Mucosa of descending colon (tissue), 3 donors: ENCODE data around the gene ATP8B4. TPM values are rescaled to one million over a fixed set of nuclear protein-coding genes. Genes with fewer than 3 reads are reported as not detected.

Source experiments
- ATAC-seq: fragments of 200-7000 bp; cut with Tn5 transposase; one replicate; pipeline ENCODE4 v1.9.1; 2020; ENCODE audit warnings: mild to moderate bottlenecking, moderate library complexity
- DNase-seq, 3 donors: peaks; one replicate each; pipeline ENCODE4 v3.0.0-alpha.2; 2020
- H3K36me3 ChIP-seq: fragments of 200-600 bp; one replicate; pipeline ENCODE4 v1.8.0; 2021; ENCODE audit warnings: low read depth, mild to moderate bottlenecking
- H3K4me1 ChIP-seq: fragments of 200-600 bp; one replicate; pipeline ENCODE4 v1.8.0; 2021; ENCODE audit warnings: low read depth, mild to moderate bottlenecking
- H3K4me3 ChIP-seq: fragments of 200-600 bp; one replicate; pipeline ENCODE4 v1.8.0; 2021; ENCODE audit warnings: mild to moderate bottlenecking
- H3K9me3 ChIP-seq: fragments of 200-600 bp; one replicate; pipeline ENCODE4 v1.8.0; 2021; ENCODE audit warnings: mild to moderate bottlenecking
- intact Hi-C, 2 donors: fragments of 100-400 bp; cut with DNase I in 1 of 2; cut with micrococcal nuclease in 1 of 2; formaldehyde crosslinking; loops; one replicate each; pipeline versions ENCODE4 v1.11.0 to v1.11.1; 2022; cut with DNase I, micrococcal nuclease
- total RNA-seq, 3 donors: library from RNA; stranded (reverse); fragmentation: NEBNext Ultra II Directional in 2 of 3; extraction: Animal tissue kit (Norgen Biotek cat#: 25700) in 2 of 3; gene quantifications; one replicate each; pipeline versions ENCODE4 v1.2.1 to v1.2.4, GENCODE V29; 2021 to 2023
- TF ChIP-seq, protein P1 (sequence below): fragments of 200-600 bp; IDR thresholded peaks from one replicate; pipeline ENCODE4 v1.8.0; 2022; ENCODE audit warnings: antibody characterized with exemption, mild to moderate bottlenecking
- donor health status: DM: no; HTN: no; CAD: no; lungs with moderate emphysema.
- donor health status: DM: no; HTN: no; CAD: no.
- donor health status: DM: no; HTN: yes; CAD: no.

Gene ATP8B4
- total RNA-seq, 3 donors from 2014 or later: 4.7 to 8.9 (median 7.4) TPM

DNA sequence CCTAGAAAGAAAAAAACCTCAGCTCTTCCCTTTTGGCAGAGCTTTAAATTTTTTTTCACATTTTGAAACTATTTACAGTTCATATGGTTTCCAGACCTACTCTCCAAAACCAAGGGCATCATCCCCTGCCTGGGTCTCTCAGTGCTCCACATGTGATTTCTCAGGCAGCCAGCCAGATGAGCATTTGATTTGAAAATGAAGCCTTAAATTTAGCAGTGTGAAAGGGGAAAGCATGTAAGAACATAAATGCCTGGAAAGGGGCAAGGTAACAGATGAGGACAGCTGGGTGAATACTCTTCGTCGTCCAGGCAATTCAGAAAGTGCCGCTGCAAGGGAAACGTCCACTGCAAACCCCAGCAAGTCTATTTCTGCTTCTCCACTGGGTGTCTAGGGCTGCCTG, 94.8 kb downstream of the ATP8B4 start:
- Histone ChIP-seq H3K9me3 (no peaks in the 10 kb centered on the region), H3K4me3 (no peak overlapping the region), H3K4me1 (no peaks in the 10 kb centered on the region), H3K36me3 (no peaks in the 10 kb centered on the region)
- no peak for DNase-seq
- intact Hi-C loops: no loop called here
- no peak for ATAC-seq
- TF ChIP-seq, protein P1, sequence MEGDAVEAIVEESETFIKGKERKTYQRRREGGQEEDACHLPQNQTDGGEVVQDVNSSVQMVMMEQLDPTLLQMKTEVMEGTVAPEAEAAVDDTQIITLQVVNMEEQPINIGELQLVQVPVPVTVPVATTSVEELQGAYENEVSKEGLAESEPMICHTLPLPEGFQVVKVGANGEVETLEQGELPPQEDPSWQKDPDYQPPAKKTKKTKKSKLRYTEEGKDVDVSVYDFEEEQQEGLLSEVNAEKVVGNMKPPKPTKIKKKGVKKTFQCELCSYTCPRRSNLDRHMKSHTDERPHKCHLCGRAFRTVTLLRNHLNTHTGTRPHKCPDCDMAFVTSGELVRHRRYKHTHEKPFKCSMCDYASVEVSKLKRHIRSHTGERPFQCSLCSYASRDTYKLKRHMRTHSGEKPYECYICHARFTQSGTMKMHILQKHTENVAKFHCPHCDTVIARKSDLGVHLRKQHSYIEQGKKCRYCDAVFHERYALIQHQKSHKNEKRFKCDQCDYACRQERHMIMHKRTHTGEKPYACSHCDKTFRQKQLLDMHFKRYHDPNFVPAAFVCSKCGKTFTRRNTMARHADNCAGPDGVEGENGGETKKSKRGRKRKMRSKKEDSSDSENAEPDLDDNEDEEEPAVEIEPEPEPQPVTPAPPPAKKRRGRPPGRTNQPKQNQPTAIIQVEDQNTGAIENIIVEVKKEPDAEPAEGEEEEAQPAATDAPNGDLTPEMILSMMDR: no peak

DNA sequence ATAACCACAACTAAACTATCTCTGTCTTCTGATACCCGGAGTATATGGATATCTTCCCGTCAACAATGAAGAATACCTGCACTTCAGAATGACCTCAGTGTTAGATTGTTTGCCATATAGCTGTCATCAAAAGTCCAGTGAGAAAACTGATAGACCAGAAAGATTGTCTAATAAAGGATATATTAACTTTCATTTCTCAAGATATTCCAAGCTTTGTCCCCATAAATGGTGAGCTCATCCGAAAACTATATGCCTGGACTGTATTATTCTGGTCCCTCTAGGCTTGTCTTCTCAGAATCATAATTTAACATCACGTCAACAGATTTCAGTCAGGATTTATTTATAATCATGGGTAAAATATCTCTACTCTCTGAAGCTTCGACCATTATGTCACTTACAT, 100.5 kb downstream of the ATP8B4 start:
- DNase-seq (no peak), ATAC-seq (no peak)
- Histone ChIP-seq H3K9me3 (no peaks in the 10 kb centered on the region), H3K4me3 (no peak overlapping the region), H3K4me1 (no peaks in the 10 kb centered on the region), H3K36me3 (no peaks in the 10 kb centered on the region)
- intact Hi-C loops: no loop called here
- TF ChIP-seq, protein P1: no peak

DNA sequence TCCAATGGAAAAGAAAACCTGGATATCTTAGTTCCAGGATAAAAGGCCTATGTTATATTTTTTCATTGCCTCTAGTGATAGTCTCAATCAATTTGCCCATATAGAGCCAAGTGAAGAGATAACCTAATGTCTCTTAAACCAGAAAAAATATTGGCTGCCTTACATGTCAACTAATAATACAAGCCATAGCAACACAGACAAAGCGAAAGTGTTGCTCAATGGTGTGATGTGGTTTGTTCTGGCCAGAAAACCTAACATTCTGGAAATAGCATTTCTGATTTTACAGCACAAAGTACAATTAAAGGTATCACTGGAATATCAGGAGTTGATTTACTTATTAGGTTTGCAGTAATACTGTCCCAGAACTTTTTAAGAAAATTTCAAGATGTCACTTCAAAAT, 101.5 kb downstream of the ATP8B4 start:
- intact Hi-C loops: no loop called here
- no peak for DNase-seq
- no peak for ATAC-seq

DNA sequence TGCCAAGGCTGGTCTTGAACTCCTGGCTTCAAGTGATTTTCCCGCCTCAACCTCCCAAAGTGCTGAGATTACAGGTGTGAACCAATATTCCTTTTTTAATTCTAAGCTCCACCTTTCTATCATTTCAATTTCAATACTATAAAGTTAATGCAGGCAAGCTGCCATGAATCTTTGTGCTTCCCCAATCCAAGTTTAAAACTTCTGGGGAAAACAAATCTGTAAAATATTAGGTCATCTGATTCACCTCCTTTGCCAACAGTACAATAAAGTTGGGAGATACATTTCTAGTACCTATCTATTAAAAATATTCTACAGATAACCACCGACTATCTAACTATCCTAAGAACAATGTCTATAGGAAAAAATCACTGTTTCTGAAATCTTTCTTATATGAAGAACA, 102.1 kb downstream of the ATP8B4 start:
- TF ChIP-seq, protein P1: no peak
- no peak for DNase-seq
- Histone ChIP-seq H3K36me3 (no peaks in the 10 kb centered on the region), H3K4me1 (no peaks in the 10 kb centered on the region), H3K9me3 (no peaks in the 10 kb centered on the region), H3K4me3 (no peak overlapping the region)
- ATAC-seq: no peak
- intact Hi-C loops: no loop called here

More for the DNA sequence above, 101.5 kb downstream of the ATP8B4 start:
- TF ChIP-seq, protein P1: no peak
- no peaks in the 10 kb centered on the region for H3K4me1 ChIP-seq
- no peak overlapping the region for H3K4me3 ChIP-seq
- no peaks in the 10 kb centered on the region for H3K36me3 ChIP-seq
- no peaks in the 10 kb centered on the region for H3K9me3 ChIP-seq

DNA sequence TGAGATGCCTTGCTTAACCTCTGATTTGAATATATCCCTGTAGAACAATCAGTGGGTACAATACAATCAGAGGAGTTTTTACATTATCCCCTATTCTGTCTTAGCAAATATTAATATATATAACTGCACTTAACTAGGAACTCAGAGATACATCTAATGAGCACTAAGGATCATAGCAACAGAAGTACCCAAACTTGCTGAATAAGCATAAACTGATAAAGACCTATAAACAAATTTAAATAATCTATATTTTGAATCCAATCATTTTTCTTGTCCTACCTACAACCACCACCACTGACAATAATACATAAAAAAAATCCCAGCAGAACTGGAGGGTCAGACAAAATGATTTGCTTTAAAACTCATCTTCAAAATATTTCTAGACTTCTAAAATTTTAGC, 106.2 kb downstream of the ATP8B4 start:
- TF ChIP-seq, protein P1: no peak
- Histone ChIP-seq H3K4me3 (no peak overlapping the region), H3K36me3 (no peaks in the 10 kb centered on the region), H3K4me1 (no peaks in the 10 kb centered on the region), H3K9me3 (no peaks in the 10 kb centered on the region)
- ATAC-seq (no peak), DNase-seq (no peak)
- intact Hi-C loops: no loop called here

DNA sequence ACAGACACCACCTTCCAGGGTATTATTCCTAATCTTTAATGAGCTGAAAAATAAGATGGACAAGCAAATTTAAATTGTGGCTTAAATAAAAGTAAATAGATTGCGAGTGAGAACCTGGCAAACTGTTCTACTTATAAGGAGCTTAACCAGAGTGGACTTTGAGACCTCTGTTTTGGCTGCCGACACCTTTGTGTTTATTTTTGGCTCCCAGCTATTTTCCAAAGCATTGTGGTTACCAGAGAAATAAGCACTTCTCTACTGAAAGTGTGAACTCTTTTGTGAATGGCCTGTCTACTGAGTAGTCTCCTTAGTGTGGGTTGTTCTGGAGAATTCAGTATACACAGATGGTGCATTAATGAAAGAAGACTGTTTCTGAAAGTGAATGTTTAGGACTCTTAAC, 109.4 kb downstream of the ATP8B4 start:
- no peaks in the 10 kb centered on the region for H3K4me1 ChIP-seq
- DNase-seq (peak in 1 of 3 donors; percentile 6), ATAC-seq (peak; percentile 22)
- intact Hi-C loops: no loop called here
- no peak overlapping the region for H3K4me3 ChIP-seq
- no peaks in the 10 kb centered on the region for H3K9me3 ChIP-seq
- TF ChIP-seq, protein P1: no peak
- no peaks in the 10 kb centered on the region for H3K36me3 ChIP-seq
